Activated naive CD8-positive, alpha-beta T cell treated with anti-CD3 and anti-CD28 coated beads for 36 hours (primary cell): Measurements from ENCODE around the gene ESRRG. TPM values are rescaled to one million over a fixed set of nuclear protein-coding genes. Genes with fewer than 3 reads are reported as not detected.

Experiments
- DNase-seq: peaks from one replicate; pipeline ENCODE4 v3.0.0; 2021
- H3K27ac Mint-ChIP-seq: one replicate; pipeline ENCODE4 v1.8.0; 2022; ENCODE audit warnings: mild to moderate bottlenecking, moderate library complexity, mixed read lengths
- H3K27me3 Mint-ChIP-seq: one replicate; pipeline ENCODE4 v1.8.0; 2022; ENCODE audit warnings: mild to moderate bottlenecking, mixed read lengths
- H3K36me3 Mint-ChIP-seq: one replicate; pipeline ENCODE4 v1.8.0; 2021; ENCODE audit warnings: mild to moderate bottlenecking, mixed read lengths
- H3K4me1 Mint-ChIP-seq: one replicate; pipeline ENCODE4 v1.8.0; 2021; ENCODE audit warnings: mixed read lengths
- H3K4me3 Mint-ChIP-seq: one replicate; pipeline ENCODE4 v1.8.0; 2022; ENCODE audit warnings: mild to moderate bottlenecking, moderate library complexity, mixed read lengths
- H3K9me3 Mint-ChIP-seq: one replicate; pipeline ENCODE4 v1.8.0; 2022; ENCODE audit warnings: mixed read lengths
- total RNA-seq, 2 experiments: library from RNA; stranded (reverse); gene quantifications; one replicate each; pipeline ENCODE4 v1.2.3, GENCODE V29; 2021

ESRRG gene
- total RNA-seq, 2 experiments from 2014 or later = not detected

DNA sequence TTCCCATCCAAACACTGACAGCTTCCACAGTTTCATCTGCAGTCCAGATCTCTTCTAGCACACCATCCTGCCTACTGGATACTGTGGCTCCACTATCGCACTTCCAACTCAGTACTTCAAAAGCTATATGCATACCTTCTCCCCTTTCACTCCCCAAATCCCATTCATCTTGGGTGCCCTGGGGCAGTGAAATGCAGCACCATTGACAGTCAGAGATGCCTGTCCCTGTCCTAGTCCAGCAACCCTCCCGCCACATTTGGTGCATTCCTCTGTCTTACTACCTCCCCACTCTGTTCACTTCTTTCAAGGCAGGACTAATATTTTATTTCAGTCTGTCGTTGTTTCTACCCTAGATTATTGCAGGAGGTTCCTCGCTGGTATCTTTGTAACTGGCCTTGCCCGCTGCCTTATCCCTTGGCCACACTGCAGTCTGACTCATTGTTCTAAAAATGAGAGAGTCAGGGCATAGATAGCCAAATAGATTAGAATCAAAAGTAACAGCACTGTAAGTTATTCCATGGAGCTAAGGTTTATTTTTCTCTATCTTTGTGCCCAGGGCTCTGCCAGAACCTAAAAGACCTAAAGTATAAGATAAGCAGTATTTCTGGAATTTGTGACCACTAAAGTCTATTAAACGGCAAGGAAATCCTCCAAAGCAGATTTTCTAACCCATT, 96.7 kb downstream of the ESRRG start:
- no peak for DNase-seq
- Mint-ChIP-seq H3K9me3 (peaks cover 3% of the 10 kb centered on the region), H3K27me3 (no peaks in the 10 kb centered on the region), H3K27ac (no peak overlapping the region), H3K4me1 (no peaks in the 10 kb centered on the region), H3K4me3 (no peak overlapping the region), H3K36me3 (no peaks in the 10 kb centered on the region)

GRCh38 chr1:216621536-216621935, 101.7 kb downstream of the ESRRG start:
- H3K4me1 Mint-ChIP-seq = no peaks in the 10 kb centered on the region
- no peak overlapping the region for H3K27ac Mint-ChIP-seq

GRCh38 chr1:216617081-216617875, 106.0 kb downstream of the ESRRG start:
- H3K4me1 Mint-ChIP-seq = no peaks in the 10 kb centered on the region
- H3K36me3 Mint-ChIP-seq = no peaks in the 10 kb centered on the region
- H3K9me3 Mint-ChIP-seq = no peaks in the 10 kb centered on the region
- DNase-seq = no peak
- no peaks in the 10 kb centered on the region for H3K27me3 Mint-ChIP-seq
- no peak overlapping the region for H3K27ac Mint-ChIP-seq
- H3K4me3 Mint-ChIP-seq = no peak overlapping the region

More at GRCh38 chr1:216621536-216621935, 101.7 kb downstream of the ESRRG start:
- DNase-seq = no peak
- peaks cover 3% of the 10 kb centered on the region for H3K9me3 Mint-ChIP-seq
- no peak overlapping the region for H3K4me3 Mint-ChIP-seq
- no peaks in the 10 kb centered on the region for H3K36me3 Mint-ChIP-seq
- H3K27me3 Mint-ChIP-seq = no peaks in the 10 kb centered on the region

DNA sequence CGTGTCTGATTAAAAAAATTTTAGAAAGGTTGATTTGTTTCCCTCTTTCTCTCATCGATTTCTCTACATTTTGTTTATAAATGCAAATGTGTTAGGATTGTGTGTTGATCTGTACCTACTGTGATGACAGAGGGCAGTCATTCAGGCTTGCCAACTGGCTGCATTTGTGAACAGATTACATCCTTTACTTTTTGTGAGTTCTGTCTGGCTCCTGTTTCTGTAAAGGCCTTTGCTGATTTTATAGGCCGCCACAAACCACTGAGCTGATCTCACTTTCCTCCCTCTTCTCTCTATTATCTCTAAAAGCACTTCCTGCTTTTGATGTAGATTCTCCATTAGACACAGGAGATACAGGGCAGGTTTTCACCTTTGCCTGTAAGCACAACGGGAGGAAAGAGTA, 106.8 kb downstream of the ESRRG start:
- H3K27ac Mint-ChIP-seq = no peak overlapping the region
- no peaks in the 10 kb centered on the region for H3K9me3 Mint-ChIP-seq
- no peak for DNase-seq
- H3K36me3 Mint-ChIP-seq = no peaks in the 10 kb centered on the region
- H3K4me3 Mint-ChIP-seq = no peak overlapping the region
- H3K27me3 Mint-ChIP-seq = no peaks in the 10 kb centered on the region
- H3K4me1 Mint-ChIP-seq = no peaks in the 10 kb centered on the region

DNA sequence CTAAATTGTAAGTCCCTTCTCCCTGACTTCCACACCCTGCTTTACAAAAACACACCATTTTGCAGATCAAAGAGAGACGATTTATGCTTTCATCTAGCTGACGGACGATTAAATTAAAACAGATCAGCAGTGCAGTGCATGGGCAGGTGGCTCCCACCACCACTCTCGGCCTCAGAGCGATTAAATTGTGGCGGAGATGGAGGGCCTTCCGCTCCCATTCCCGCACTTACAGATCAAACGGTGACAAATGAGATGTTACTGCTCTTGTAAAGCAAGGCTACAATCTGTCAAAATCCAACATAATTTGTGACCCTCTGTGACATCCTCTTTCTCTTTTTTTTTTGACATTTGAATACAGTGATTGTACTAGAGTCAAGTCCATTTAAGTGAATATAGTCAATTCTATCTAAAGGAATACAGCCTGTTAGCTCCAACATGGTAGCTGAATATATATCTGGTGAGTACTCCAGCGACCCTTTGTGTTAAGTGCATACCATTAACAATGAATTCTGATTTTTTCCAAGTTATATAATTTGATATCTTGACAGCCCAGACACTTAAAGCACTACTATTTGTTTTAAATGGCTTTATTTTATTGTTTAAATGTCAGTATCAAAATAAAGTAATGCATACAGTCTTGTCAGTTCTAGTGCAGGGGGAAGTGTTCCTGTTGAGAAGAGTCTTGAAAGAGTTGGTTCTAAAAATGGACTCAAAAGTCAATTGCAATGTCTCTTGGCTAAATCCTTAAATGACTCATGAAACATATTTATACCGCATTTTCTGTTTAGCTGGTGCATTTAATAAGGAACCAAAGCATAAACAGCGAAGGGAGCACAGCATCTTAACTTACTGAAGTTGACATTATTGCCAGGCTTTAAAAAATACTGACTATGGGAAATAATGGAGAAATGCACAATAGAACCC, 109.0 kb downstream of the ESRRG start:
- no peak overlapping the region for H3K27ac Mint-ChIP-seq
- DNase-seq = no peak
- no peaks in the 10 kb centered on the region for H3K36me3 Mint-ChIP-seq
- H3K9me3 Mint-ChIP-seq = no peaks in the 10 kb centered on the region
- H3K4me1 Mint-ChIP-seq = no peaks in the 10 kb centered on the region
- no peak overlapping the region for H3K4me3 Mint-ChIP-seq
- no peaks in the 10 kb centered on the region for H3K27me3 Mint-ChIP-seq

- no peaks in the 10 kb centered on the region for H3K4me1 Mint-ChIP-seq
- H3K27ac Mint-ChIP-seq = no peak overlapping the region
- no peaks in the 10 kb centered on the region for H3K9me3 Mint-ChIP-seq
- H3K27me3 Mint-ChIP-seq = no peaks in the 10 kb centered on the region
- DNase-seq = no peak
- no peak overlapping the region for H3K4me3 Mint-ChIP-seq
- no peaks in the 10 kb centered on the region for H3K36me3 Mint-ChIP-seq
These were observed 110.9 kb downstream of the ESRRG start for GRCh38 chr1:216612291-216612690.

DNA sequence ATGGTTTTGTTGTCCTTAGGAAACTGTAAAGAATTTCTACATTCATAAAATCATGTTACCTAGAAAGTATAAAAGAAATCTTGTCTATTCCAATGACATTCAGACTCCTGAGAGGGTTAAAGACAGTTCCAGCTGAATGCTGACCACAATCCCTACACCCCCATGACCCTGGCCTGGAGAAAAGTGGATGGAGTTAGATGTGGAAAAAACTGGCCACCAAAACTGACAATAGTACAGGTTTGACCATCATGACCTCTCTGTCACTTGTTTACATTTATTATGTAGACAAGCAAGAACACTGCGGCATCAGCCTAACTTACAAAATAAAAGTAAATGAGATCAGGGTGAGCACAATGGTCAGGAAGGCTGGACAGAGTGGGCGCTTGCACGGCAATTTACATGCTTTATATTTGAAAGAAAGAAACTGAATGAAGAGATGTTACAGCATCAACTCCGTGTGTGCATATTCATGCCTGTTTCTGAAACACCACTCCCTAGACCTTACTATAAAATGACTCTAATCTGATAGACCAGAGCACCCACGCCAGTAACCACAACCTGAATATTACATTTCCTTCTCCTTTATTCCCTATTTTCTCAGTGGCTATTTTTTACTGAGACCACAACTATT, 116.0 kb downstream of the ESRRG start:
- Mint-ChIP-seq H3K9me3 (no peaks in the 10 kb centered on the region), H3K4me3 (no peak overlapping the region), H3K36me3 (no peaks in the 10 kb centered on the region), H3K4me1 (no peaks in the 10 kb centered on the region), H3K27me3 (peaks cover 4% of the 10 kb centered on the region), H3K27ac (no peak overlapping the region)
- no peak for DNase-seq

DNA sequence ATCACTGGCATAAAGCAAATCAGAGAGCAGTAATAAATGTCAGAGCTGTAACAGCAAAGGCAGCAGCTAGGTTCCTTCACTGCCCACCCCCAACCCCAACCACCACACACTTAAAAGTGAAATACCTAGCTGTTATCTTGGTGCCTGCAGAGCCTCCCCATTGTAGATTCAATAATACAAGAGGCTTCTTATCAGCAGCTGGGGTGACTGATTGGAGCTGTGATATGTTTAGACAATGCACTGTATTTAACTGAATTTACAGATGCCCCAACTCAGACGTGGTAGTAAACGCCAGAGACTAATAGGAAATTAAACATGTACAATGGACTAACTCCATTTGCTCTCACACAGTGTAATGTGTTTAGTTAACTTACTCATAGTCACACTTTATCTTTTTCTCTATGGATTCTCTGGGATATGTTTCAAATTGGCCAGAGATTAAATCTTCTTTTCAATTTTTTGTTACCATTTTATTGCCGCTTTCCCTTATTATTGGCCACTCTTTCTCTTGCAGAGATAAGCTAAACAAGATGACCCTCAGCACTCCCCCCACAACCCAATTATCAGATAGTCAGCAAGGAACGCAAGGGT, 117.1 kb downstream of the ESRRG start:
- H3K27me3 Mint-ChIP-seq = peaks cover 14% of the 10 kb centered on the region
- no peak overlapping the region for H3K4me3 Mint-ChIP-seq
- no peaks in the 10 kb centered on the region for H3K4me1 Mint-ChIP-seq
- no peaks in the 10 kb centered on the region for H3K9me3 Mint-ChIP-seq
- no peak overlapping the region for H3K27ac Mint-ChIP-seq
- no peak for DNase-seq
- H3K36me3 Mint-ChIP-seq = no peaks in the 10 kb centered on the region

DNA sequence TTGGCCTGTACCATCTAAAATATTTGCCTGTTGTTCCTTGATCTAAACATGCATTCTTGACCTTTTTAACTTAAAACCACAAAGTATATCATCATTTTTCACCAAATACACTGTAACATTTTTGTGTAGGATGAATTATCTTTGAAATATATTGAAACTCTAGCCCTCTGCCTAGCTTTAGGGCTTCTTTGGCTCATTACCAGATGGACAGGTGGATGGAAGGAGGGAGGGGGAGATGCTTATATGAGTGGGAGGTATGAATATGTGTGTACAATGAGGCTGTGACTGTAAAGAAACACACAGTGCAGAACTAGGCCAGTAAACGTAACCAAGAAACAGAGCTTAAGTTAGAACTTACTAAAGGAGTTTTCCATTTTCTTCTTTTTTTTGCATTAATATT, 118.5 kb downstream of the ESRRG start:
- Mint-ChIP-seq H3K27ac (no peak overlapping the region), H3K4me1 (peaks cover 3% of the 10 kb centered on the region), H3K4me3 (no peak overlapping the region), H3K27me3 (peaks cover 25% of the 10 kb centered on the region), H3K9me3 (no peaks in the 10 kb centered on the region), H3K36me3 (no peaks in the 10 kb centered on the region)
- DNase-seq = no peak

DNA sequence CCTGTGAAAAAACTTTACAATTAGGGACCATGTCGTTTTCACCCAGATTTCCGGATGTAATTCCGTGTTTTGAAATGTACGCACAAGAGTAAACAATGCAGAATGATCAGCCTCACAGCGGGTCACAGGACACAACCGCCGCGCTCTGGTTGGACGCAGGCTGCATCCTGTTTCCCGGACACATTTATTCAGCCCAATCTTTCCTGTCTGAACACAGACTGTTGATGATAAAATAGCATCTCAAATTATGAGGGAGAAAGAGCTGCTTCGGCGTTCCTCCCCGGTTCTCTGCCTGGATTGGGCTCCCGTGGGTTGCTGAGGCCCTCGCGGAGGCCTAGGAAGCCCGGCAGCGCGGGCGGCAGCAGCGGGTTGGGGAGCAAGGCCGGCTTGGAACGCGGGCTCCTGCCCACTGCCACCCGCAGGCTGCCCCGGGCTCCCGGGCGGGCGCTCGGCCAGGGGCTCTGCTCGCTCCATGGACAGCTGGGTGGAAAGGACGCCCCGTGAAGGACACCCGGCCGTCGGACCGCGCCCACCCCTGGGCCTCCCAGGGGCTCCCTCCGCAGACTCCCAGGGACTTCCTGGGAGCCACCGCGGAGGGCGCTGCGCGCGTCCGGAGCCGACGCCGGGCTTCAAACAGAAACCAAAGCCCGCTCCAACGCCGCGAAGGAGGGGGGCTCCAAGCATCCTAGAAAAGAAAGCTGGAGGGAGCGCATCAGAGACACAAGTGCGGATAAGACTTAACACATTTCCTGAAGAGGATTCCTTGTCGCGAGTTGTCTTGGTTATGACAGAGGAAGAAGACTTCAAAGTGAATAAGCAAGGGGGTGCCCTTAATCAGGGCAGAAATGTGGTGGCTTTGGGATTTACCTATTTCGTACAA, 122.3 kb downstream of the ESRRG start:
- Mint-ChIP-seq H3K4me1 (peaks cover 3% of the 10 kb centered on the region), H3K9me3 (no peaks in the 10 kb centered on the region)
- DNase-seq = peak; percentile 1

DNA sequence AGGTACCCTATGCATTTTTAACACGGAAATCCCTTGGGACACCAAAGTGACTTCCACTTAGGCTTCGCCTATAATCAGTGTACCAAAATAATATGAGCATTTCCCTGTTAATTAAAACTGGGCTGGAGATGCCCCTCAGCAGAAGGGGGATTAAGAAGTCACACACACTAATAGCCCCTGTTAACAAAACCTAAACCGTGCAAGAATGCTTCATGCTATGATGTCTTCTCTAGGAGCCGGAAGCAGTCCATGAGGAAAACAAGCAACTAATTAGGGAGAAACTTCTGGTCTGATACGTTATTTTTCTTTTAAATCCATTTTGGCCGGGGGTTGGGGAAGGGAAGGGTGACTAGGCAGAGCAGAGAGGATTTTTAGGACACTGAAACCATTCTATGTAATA, 123.4 kb downstream of the ESRRG start:
- Mint-ChIP-seq H3K36me3 (no peaks in the 10 kb centered on the region), H3K27ac (no peak overlapping the region), H3K4me1 (peaks cover 3% of the 10 kb centered on the region), H3K4me3 (no peak overlapping the region), H3K27me3 (peaks cover 30% of the 10 kb centered on the region), H3K9me3 (no peaks in the 10 kb centered on the region)
- no peak for DNase-seq

More for the DNA sequence above, 122.3 kb downstream of the ESRRG start:
- no peak overlapping the region for H3K27ac Mint-ChIP-seq
- H3K27me3 Mint-ChIP-seq = peaks cover 30% of the 10 kb centered on the region
- H3K36me3 Mint-ChIP-seq = no peaks in the 10 kb centered on the region
- H3K4me3 Mint-ChIP-seq = no peak overlapping the region

- Mint-ChIP-seq H3K36me3 (no peaks in the 10 kb centered on the region), H3K4me1 (peaks cover 3% of the 10 kb centered on the region), H3K27me3 (peaks cover 30% of the 10 kb centered on the region), H3K4me3 (no peak overlapping the region), H3K27ac (no peak overlapping the region), H3K9me3 (no peaks in the 10 kb centered on the region)
- no peak for DNase-seq
These were observed 124.8 kb downstream of the ESRRG start for GRCh38 chr1:216598448-216598847.

- H3K9me3 Mint-ChIP-seq = no peaks in the 10 kb centered on the region
- no peak overlapping the region for H3K4me3 Mint-ChIP-seq
- no peaks in the 10 kb centered on the region for H3K36me3 Mint-ChIP-seq
- DNase-seq = no peak
- H3K27me3 Mint-ChIP-seq = peaks cover 18% of the 10 kb centered on the region
- no peak overlapping the region for H3K27ac Mint-ChIP-seq
- peaks cover 3% of the 10 kb centered on the region for H3K4me1 Mint-ChIP-seq
These were observed 126.9 kb downstream of the ESRRG start for GRCh38 chr1:216596281-216596862.
